GM12878 (cell line): ENCODE results near the gene FARS2. TPM values are rescaled to one million over a fixed set of nuclear protein-coding genes. Genes with fewer than 3 reads are reported as not detected.

ENCODE experiments used
- ATAC-seq: fragments of 200-7000 bp; cut with Tn5 transposase; 3 replicates; pipeline ENCODE4 v1.9.1; 2020; ENCODE audit warnings: mild to moderate bottlenecking, moderate library complexity
- BruUV-seq: library from RNA; stranded (reverse); fragments of 400-500 nt; replicated peaks from 2 replicates; lab custom pipeline; 2021; lab: Mats Ljungman, UMichigan
- CTCF ChIA-PET: fragments of 300-600 bp; sonication (Branson Sonifier 250); formaldehyde crosslinking; extraction: SDS; loops from one replicate; lab custom pipeline; 2021; ENCODE audit warnings: inconsistent platforms; lab: Yijun Ruan, JAX
- POLR2A ChIA-PET: fragments of 350-600 bp; formaldehyde crosslinking; extraction: SDS; loops from one replicate; lab custom pipeline; 2021; ENCODE audit warnings: inconsistent platforms; lab: Charles Lee
- RAD21 ChIA-PET: fragments of 300-600 bp; sonication (Branson Sonifier 250); formaldehyde crosslinking; loops from one replicate; lab custom pipeline; 2023; ENCODE audit warnings: antibody characterized with exemption; ENCODE audit not compliant: unreplicated experiment; lab: Charles Lee
- SMC1A ChIA-PET: fragments of 300-600 bp; sonication (Branson Sonifier 250); formaldehyde crosslinking; loops from one replicate; lab custom pipeline; 2023; ENCODE audit not compliant: unreplicated experiment, uncharacterized antibody; lab: Charles Lee
- DNase-seq: peaks from one replicate; pipeline ENCODE4 v3.0.0-alpha.2; 2011; ENCODE audit warnings: low read depth, low spot score
- FAIRE-seq: peaks from 3 replicates; lab custom pipeline; 2011; peaks lifted over from hg19 to GRCh38; lab: Jason Lieb, UNC
- H2AFZ ChIP-seq: 2 replicates; pipeline ENCODE4 v1.6.0; 2011; ENCODE audit warnings: low read depth, low read length, control low read depth; ENCODE audit not compliant: control insufficient read depth
- H3K27ac ChIP-seq: 2 replicates; pipeline ENCODE4 v1.5.1; 2011; ENCODE audit warnings: control low read depth; ENCODE audit not compliant: control insufficient read depth, insufficient read depth
- H3K27me3 ChIP-seq, 2 experiments: replicated peaks in 1 of 2; 2 replicates each; pipeline versions ENCODE4 v1.6.0 to v1.6.1; 2011; ENCODE audit warnings: low read length in 1 of 2; ENCODE audit not compliant: control insufficient read depth in 2 of 2, insufficient read depth in 2 of 2
- H3K36me3 ChIP-seq, 2 experiments: 2 replicates each; pipeline ENCODE4 v1.5.1; 2011; ENCODE audit warnings: low read length in 1 of 2; ENCODE audit not compliant: control insufficient read depth in 2 of 2, insufficient read depth in 2 of 2
- H3K4me1 ChIP-seq: 2 replicates; pipeline ENCODE4 v1.6.1; 2011; ENCODE audit warnings: mild to moderate bottlenecking, low read length, moderate library complexity, mixed read lengths; ENCODE audit not compliant: control insufficient read depth, insufficient read depth
- H3K4me2 ChIP-seq: 2 replicates; pipeline ENCODE4 v1.6.0; 2011; ENCODE audit warnings: control low read depth; ENCODE audit not compliant: control insufficient read depth, insufficient read depth
- H3K4me3 ChIP-seq: fragments of 200-600 bp; sonication (generic); 2 replicates; pipeline ENCODE4 v1.5.1; 2016
- H3K79me2 ChIP-seq: 2 replicates; pipeline ENCODE4 v1.6.0; 2011; ENCODE audit warnings: low read length; ENCODE audit not compliant: control insufficient read depth, insufficient read depth
- H3K9ac ChIP-seq: 2 replicates; pipeline ENCODE4 v1.8.0; 2011; ENCODE audit warnings: low read length, control low read depth, mixed read lengths; ENCODE audit not compliant: control insufficient read depth, insufficient read depth
- H3K9me3 ChIP-seq: replicated peaks from 3 replicates; pipeline ENCODE4 v1.5.1; 2011; ENCODE audit warnings: mild to moderate bottlenecking, low read length; ENCODE audit not compliant: control insufficient read depth, insufficient read depth
- H4K20me1 ChIP-seq: 2 replicates; pipeline ENCODE4 v1.6.0; 2011; ENCODE audit not compliant: control insufficient read depth, insufficient read depth
- BMI1 ChIP-seq: fragments of 450-650 bp; IDR thresholded peaks from 2 replicates; pipeline ENCODE4 v1.6.1; 2016; ENCODE audit warnings: mild to moderate bottlenecking, moderate library complexity, borderline replicate concordance
- CBX3 ChIP-seq: fragments of 200-600 bp; sonication (generic); IDR thresholded peaks from 2 replicates; pipeline ENCODE4 v1.6.1; 2016; ENCODE audit warnings: low read depth, borderline replicate concordance
- DPF2 ChIP-seq: fragments of 450-650 bp; IDR thresholded peaks from 2 replicates; pipeline ENCODE4 v1.6.1; 2017; ENCODE audit warnings: mild to moderate bottlenecking
- EED ChIP-seq: sonication (generic); IDR thresholded peaks from 2 replicates; pipeline ENCODE4 v1.6.1; 2016; ENCODE audit warnings: antibody characterized with exemption, low read depth
- HDAC6 ChIP-seq: fragments of 200-600 bp; sonication (generic); IDR thresholded peaks from one replicate; pipeline ENCODE4 v1.8.0; 2017; ENCODE audit warnings: antibody characterized with exemption; ENCODE audit not compliant: unreplicated experiment
- MYC ChIP-seq: IDR thresholded peaks from 2 replicates; pipeline ENCODE4 v1.6.1; 2011; ENCODE audit warnings: mild to moderate bottlenecking, low read length, moderate library complexity, inconsistent platforms; ENCODE audit not compliant: insufficient read depth, insufficient replicate concordance, insufficient read length, severe bottlenecking
- NFYB ChIP-seq: IDR thresholded peaks from 2 replicates; pipeline ENCODE4 v1.6.1; 2011; ENCODE audit warnings: low read depth, mild to moderate bottlenecking, low read length, improper control_type of control experiment, moderate library complexity; ENCODE audit not compliant: insufficient read depth
- POLR2AphosphoS5 ChIP-seq: IDR thresholded peaks from 2 replicates; pipeline ENCODE4 v1.6.1; 2011; ENCODE audit warnings: mild to moderate bottlenecking, low read length, inconsistent platforms
- RBBP5 ChIP-seq: fragments of 200-600 bp; sonication (generic); conservative IDR thresholded peaks from 2 replicates; pipeline ENCODE4 v1.6.1; 2016
- RELA ChIP-seq: fragments of 450-650 bp; IDR thresholded peaks from 2 replicates; pipeline ENCODE4 v1.8.0; 2014; ENCODE audit warnings: borderline replicate concordance; ENCODE audit not compliant: partially characterized antibody
- RFX5 ChIP-seq: IDR thresholded peaks from 2 replicates; pipeline ENCODE4 v1.6.1; 2011; ENCODE audit warnings: low read depth, low read length, improper control_type of control experiment
- YBX1 ChIP-seq: fragments of 450-650 bp; IDR thresholded peaks from 2 replicates; pipeline ENCODE4 v1.6.1; 2016; ENCODE audit warnings: antibody characterized with exemption
- YY1 ChIP-seq: IDR thresholded peaks from 2 replicates; pipeline ENCODE4 v1.6.1; 2011; ENCODE audit warnings: low read depth, mild to moderate bottlenecking, low read length
- ZNF207 ChIP-seq: fragments of 450-650 bp; IDR thresholded peaks from 2 replicates; pipeline ENCODE4 v1.6.1; 2014; ENCODE audit warnings: antibody characterized with exemption, mild to moderate bottlenecking, borderline replicate concordance
- WGBS: methylation state at CpG from one replicate; pipeline ENCODE4 v1.1.6; 2016; ENCODE audit warnings: low lambda C conversion rate; ENCODE audit not compliant: insufficient replicate concordance, insufficient coverage; ENCODE audit errors: missing lambda C conversion rate; 5-methylcytosine and 5-hydroxymethylcytosine counted together
- in situ Hi-C: fragments of 300-500 bp; cut with MboI; formaldehyde crosslinking; loops from 9 replicates; pipeline ENCODE4 v1.14.3; 2018; ENCODE audit warnings: mixed read lengths
- intact Hi-C: fragments of 100-400 bp; cut with micrococcal nuclease; formaldehyde crosslinking; loops from one replicate; pipeline ENCODE4 v1.14.2; 2022; ENCODE audit not compliant: unreplicated experiment
- polyA plus RNA-seq, 11 experiments: library from polyadenylated mRNA; depleted of rRNA in 4 of 11; unstranded in 6 of 11; stranded (reverse) in 5 of 11; fragments of >200 nt; fragmentation: Nextera tagmentation in 4 of 11; fragmentation: Illumina TruSeq in 1 of 11; extraction: Ambion mirVana in 4 of 11; extraction: Trizol in 1 of 11; gene quantifications; 1 replicate in 1 of 11; 2 replicates in 10 of 11; pipeline versions ENCODE4 v1.2.1 to v1.2.3, GENCODE V29; 2011 to 2016; ENCODE audit warnings: inconsistent platforms in 2 of 11, missing spikeins in 2 of 11, low read depth in 1 of 11
- total RNA-seq, 4 experiments: library from RNA; depleted of rRNA in 3 of 4; stranded (reverse); fragments of >200 nt in 3 of 4; fragmentation: Illumina TruSeq in 1 of 4; extraction: Trizol in 1 of 4; gene quantifications; 2 replicates each; pipeline versions ENCODE4 v1.2.1 to v1.2.3, GENCODE V29; 2013 to 2021
- TF ChIP-seq, protein P1 (sequence below): IDR thresholded peaks from 2 replicates; pipeline ENCODE4 v1.6.1; 2012; ENCODE audit warnings: low read depth, low read length, improper control_type of control experiment
- TF ChIP-seq, protein P2 (sequence below): fragments of 450-650 bp; IDR thresholded peaks from 2 replicates; pipeline ENCODE4 v1.6.1; 2016; ENCODE audit warnings: mild to moderate bottlenecking
- TF ChIP-seq, protein P3 (sequence below): fragments of 450-650 bp; IDR thresholded peaks from 2 replicates; pipeline ENCODE4 v1.6.1; 2017; ENCODE audit warnings: antibody characterized with exemption, mild to moderate bottlenecking, moderate library complexity
- TF ChIP-seq, protein P4 (sequence below): IDR thresholded peaks from 2 replicates; pipeline ENCODE4 v1.6.1; 2012; ENCODE audit warnings: low read depth, low read length, improper control_type of control experiment

Gene FARS2
- total and polyA plus RNA-seq, 10 of the 15 experiments (the other 5 are each of a cell fraction or from before 2014, with no cell fraction given), result 16.8 to 46.7 (median 25.6) TPM

DNA sequence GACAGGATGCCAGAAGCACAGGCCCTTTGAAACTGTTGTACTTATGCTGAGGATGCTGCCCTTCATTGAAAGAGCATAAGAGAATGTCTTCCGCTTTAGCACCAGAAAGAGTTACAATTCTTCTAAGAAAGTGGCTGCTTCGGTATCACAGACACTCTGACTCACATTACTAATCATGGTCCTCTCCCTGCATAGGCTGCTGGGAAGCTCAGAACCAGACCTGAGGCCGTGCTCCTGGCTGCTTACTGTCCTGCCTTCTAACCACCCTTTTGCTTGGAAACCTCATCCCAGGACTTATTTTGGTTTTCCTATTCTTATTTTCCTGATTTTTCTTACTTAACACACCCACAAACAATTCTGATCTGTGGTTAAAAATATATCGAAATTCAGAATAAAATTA lies 23.5 kb upstream of the FARS2 start (continued):
- TF ChIP-seq, protein P1, sequence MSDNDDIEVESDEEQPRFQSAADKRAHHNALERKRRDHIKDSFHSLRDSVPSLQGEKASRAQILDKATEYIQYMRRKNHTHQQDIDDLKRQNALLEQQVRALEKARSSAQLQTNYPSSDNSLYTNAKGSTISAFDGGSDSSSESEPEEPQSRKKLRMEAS, result no peak
- no peak for TF ChIP-seq MYC

DNA sequence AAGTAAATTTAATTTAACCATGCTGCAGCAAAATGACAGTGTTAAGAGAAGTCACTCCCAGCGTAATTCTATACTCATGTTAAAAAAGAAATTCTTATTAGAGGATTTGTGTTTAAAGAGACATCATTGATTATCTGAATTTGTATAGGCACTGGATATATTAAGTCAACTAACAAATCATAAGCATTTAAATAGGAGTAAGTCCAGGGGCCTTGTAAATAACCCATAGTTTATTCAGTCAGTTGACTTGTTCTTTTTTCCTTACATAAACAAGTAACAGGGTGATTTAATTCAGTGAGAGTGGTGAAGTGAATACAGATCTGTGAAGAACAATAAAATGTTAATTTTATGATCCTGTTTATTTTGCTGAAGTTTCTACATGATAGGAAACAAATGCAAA lies 23.0 kb upstream of the FARS2 start:
- no peak overlapping the region for H3K27ac ChIP-seq
- no peaks in the 10 kb centered on the region for H3K9me3 ChIP-seq
- intact Hi-C loops, result no loop called here
- SMC1A ChIA-PET, result no interaction called here
- no peaks in the 10 kb centered on the region for H3K27me3 ChIP-seq
- FAIRE-seq (no peak), DNase-seq (no peak), ATAC-seq (no peak)
- H2AFZ ChIP-seq, result no peak overlapping the region
- POLR2A ChIA-PET, result no interaction called here
- peaks cover 6% of the 10 kb centered on the region; the same call in 1 of the 2 replicates for H3K4me1 ChIP-seq
- in situ Hi-C loops, result no loop called here
- CTCF ChIA-PET, result no interaction called here
- H3K36me3 ChIP-seq, result peaks cover 4 to 8% of the 10 kb centered on the region in 2 experiments; a peak in 3 of 4 replicates
- WGBS, result 96% methylated on average over 1 of the region's 1 CpG
- no peaks in the 10 kb centered on the region for H4K20me1 ChIP-seq
- H3K4me3 ChIP-seq, result no peak overlapping the region
- RAD21 ChIA-PET, result no interaction called here
- H3K79me2 ChIP-seq, result no peaks in the 10 kb centered on the region
- no peak overlapping the region for H3K4me2 ChIP-seq
- no peak overlapping the region for H3K9ac ChIP-seq
- BruUV-seq, result no TSS peak
- no peak for TF ChIP-seq RBBP5
- no peak for TF ChIP-seq YY1
- TF ChIP-seq NFYB, result no peak
- TF ChIP-seq, protein P2, sequence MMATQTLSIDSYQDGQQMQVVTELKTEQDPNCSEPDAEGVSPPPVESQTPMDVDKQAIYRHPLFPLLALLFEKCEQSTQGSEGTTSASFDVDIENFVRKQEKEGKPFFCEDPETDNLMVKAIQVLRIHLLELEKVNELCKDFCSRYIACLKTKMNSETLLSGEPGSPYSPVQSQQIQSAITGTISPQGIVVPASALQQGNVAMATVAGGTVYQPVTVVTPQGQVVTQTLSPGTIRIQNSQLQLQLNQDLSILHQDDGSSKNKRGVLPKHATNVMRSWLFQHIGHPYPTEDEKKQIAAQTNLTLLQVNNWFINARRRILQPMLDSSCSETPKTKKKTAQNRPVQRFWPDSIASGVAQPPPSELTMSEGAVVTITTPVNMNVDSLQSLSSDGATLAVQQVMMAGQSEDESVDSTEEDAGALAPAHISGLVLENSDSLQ, result no peak
- no peak for TF ChIP-seq HDAC6
- TF ChIP-seq BMI1, result no peak
- no peak for TF ChIP-seq CBX3
- no peak for TF ChIP-seq EED
- no peak for TF ChIP-seq POLR2AphosphoS5
- TF ChIP-seq RFX5, result no peak
- TF ChIP-seq, protein P3, sequence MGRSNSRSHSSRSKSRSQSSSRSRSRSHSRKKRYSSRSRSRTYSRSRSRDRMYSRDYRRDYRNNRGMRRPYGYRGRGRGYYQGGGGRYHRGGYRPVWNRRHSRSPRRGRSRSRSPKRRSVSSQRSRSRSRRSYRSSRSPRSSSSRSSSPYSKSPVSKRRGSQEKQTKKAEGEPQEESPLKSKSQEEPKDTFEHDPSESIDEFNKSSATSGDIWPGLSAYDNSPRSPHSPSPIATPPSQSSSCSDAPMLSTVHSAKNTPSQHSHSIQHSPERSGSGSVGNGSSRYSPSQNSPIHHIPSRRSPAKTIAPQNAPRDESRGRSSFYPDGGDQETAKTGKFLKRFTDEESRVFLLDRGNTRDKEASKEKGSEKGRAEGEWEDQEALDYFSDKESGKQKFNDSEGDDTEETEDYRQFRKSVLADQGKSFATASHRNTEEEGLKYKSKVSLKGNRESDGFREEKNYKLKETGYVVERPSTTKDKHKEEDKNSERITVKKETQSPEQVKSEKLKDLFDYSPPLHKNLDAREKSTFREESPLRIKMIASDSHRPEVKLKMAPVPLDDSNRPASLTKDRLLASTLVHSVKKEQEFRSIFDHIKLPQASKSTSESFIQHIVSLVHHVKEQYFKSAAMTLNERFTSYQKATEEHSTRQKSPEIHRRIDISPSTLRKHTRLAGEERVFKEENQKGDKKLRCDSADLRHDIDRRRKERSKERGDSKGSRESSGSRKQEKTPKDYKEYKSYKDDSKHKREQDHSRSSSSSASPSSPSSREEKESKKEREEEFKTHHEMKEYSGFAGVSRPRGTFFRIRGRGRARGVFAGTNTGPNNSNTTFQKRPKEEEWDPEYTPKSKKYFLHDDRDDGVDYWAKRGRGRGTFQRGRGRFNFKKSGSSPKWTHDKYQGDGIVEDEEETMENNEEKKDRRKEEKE, result no peak
- no peak for TF ChIP-seq DPF2
- no peak for TF ChIP-seq RELA
- TF ChIP-seq, protein P4, sequence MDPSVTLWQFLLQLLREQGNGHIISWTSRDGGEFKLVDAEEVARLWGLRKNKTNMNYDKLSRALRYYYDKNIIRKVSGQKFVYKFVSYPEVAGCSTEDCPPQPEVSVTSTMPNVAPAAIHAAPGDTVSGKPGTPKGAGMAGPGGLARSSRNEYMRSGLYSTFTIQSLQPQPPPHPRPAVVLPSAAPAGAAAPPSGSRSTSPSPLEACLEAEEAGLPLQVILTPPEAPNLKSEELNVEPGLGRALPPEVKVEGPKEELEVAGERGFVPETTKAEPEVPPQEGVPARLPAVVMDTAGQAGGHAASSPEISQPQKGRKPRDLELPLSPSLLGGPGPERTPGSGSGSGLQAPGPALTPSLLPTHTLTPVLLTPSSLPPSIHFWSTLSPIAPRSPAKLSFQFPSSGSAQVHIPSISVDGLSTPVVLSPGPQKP, result no peak
- TF ChIP-seq ZNF207, result no peak
- TF ChIP-seq YBX1, result no peak
